GM19397 (cell line): Measurements from ENCODE around the gene CD8A.

Source experiments
- ATAC-seq: cut with Tn5 transposase; IDR thresholded peaks from one replicate; pipeline ENCODE4 v1.9.1; 2021; ENCODE audit warnings: mild to moderate bottlenecking, moderate library complexity; ENCODE audit not compliant: unreplicated experiment

The CD8A gene

GRCh38 chr2:86781363-86781762, 9.3 kb downstream of the CD8A start:
- no peak for ATAC-seq

GRCh38 chr2:86779971-86780370, 10.7 kb downstream of the CD8A start:
- ATAC-seq: no peak

DNA sequence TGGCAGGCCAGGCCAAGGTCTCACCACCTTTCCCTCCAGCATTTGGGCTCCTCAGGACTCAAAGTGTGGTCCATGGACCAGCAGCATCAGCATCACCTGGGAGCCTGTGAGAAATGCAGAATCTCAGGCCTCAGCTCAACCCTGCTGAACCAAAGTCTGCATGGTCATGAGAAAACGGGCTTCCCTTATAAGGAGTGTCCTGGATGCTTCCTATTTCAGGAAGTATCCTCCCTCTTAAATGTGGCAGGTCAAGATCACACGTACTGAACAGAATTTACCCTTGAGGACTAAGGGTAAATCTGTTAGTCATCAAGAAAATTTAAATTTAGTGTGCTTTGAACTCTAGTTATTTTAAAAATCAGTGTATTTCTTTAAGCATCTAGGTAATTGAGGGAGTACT, 11.8 kb downstream of the CD8A start:
- no peak for ATAC-seq

DNA sequence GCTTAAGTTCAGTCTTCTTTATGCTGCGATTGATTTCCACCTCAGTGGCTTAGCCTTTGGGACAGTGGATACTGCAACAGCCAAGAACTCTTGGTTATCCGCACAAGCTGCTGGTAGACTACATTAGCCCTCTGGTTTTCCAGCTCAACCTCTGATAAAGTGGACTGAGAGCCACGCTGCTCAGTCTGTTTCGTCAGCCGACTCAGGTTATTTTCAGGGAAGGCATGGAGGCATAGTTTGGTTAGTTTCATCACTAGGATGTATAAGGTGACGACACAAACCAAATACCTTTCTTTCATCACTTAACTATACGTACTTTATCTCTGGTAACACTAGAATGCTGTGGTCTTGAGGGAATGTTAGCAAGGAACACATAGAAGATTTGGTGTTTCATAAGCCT, 14.2 kb downstream of the CD8A start:
- no peak for ATAC-seq

DNA sequence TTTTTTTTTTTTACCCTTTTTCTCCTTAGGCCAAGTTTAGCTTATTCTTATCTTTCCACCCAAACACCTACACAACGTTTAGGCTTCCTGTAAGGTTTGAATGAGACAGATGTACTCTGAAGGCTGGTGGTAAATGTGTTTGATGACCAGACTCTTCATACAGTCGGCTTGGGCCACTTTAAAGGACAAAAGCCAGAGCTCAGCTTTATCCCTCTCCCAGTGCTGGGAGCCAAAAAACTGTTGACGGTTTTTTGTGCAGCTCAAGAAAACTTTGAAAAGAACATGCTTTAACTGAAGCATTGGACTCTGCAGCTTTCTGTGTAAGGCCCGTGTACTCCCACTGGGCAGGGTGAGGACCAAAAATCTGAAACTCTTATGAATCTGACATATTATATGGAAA, 15.4 kb downstream of the CD8A start:
- no peak for ATAC-seq

GRCh38 chr2:86774862-86775261, 15.9 kb downstream of the CD8A start:
- ATAC-seq: no peak

DNA sequence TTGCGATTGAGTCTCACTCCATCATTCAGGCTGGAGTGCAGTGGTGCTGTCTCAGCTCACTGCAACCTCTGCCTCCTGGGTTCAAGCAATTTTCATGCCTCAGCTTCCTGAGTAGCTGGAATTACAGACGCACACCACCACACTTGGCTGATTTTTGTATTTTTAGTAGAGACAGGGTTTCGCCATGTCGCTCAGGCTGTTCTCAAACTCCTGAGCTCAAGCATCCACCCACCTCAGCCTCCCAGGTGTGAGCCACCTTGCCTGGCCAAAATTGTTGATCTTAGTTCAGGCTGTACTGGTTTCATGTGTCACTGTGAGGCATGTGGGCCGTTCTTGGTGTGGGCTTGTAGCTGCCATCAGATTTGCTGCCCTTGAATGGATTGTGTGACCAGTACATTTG, 18.1 kb downstream of the CD8A start:
- no peak for ATAC-seq

GRCh38 chr2:86770816-86771301, 19.9 kb downstream of the CD8A start:
- ATAC-seq: no peak

- ATAC-seq: no peak
Observed at GRCh38 chr2:86769838-86770237, 20.9 kb downstream of the CD8A start.

DNA sequence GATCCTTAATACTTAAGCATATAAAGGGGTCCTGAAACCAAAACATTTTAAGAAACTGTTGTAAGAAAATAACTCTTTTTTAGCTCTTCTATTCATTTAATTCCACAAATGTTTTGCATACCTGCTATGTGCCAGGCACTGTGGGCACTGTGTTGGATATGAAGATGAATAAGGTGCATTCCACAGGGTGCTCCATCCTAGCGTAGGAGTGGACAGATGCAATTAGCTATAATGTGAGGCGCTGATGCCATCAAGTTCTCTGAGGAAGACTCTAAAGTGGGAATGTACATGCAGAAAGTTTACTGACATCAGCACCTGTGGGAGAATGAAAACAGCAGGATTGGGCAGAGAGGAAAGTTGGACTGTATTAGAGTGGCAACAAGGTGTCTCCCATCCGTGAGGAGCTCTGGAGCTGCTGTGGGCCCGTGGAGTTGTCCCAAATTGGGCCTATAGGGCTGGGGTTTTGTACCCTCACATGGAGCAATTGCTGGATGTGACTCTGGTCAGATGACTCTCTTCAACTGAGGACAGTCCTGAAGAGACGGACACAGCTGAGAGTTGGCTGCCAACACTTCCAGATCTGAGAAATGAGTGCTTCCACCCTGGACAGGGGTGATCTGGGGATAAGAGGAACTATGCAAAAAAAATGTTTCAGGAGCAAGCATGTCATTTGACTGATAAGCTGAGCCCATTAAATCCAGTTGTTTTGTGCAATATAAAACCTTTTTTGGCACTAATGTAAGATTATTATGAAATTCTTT, 22.3 kb downstream of the CD8A start:
- no peak for ATAC-seq

GRCh38 chr2:86765310-86765695, 25.4 kb downstream of the CD8A start:
- ATAC-seq: no peak

DNA sequence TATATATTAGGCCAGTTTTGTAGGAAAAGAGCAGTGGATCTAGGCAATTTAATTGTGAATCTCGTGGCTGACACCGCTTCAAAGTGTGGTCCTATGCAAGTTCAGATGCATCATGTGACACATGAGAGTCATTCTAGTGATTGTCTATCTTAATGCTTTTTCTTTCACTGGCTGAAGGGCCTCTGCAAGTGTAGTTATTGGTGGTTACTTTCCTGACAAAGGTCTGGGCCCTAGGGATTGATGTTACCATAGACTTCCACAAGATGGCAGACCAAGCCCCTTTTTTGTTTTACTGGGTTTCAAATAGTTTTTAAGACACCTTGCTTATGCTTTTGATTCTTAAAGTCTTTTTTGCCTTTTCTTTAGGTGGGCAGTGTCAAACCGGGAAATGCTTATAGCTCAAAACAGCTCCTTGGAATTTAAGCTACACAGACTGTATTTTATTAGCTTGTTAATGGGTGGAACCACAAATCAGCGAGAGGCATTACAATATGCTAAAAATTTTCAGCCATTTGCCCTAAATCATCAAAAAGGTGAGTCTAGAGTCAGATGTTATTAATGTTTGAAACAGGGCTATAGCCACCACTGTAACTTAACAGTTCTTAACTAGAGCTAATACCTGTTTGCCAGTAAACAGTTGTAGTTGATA, 25.9 kb downstream of the CD8A start:
- no peak for ATAC-seq

DNA sequence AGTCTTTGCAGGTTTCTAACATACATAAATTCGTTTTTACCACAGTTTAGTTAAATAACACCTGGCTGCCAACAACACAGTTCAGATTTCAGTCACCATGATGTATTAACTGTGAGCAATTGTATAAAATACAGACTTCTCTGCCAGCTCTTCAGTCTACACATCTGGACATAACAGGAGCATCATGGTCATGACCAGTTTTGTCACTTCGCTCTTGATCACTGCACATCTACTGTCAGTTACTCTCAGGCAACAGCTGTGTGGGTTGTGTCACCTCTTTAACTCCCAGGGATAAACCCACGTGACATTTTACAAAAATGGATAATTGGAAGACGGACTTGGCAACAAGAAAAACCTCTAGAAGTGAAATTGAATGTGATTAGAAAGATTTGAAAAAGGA, 30.3 kb downstream of the CD8A start:
- no peak for ATAC-seq

DNA sequence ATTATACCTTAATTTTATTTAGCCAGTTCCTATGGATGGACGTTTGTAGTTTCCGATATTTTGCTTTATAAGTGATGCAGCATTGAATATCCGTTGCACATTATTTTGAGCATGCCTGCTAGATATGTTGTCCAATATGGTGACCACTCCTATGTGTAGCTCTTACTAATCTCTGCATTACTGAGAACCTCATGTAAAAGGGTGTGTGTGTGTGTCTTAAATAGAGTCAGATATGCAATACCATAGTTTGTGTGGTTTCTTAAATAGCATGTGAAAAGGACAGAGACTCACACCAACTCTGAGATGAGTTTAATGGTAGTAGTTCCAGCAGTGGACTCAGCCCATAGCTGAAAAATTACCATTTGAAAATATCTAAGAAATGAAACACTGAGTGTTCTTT, 32.3 kb downstream of the CD8A start:
- ATAC-seq: no peak

DNA sequence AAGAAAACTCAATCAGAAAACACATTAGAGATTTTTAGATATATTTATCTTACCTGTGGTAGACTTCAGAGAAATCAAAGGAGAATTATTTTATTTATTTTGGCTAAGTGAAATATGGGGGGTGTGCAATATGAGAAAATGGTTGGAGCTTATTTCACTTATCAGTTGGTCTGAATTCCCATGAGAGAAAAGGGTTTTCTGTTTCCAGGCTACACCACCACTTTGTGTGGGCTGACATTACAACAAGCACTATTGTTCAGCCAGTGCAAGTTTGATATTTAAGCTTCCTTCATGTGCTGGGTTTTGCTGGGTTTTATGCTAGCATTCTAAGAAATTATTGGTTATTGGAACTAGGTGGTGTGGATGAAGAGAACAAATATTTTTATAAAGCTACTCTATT, 37.1 kb downstream of the CD8A start:
- ATAC-seq: no peak

DNA sequence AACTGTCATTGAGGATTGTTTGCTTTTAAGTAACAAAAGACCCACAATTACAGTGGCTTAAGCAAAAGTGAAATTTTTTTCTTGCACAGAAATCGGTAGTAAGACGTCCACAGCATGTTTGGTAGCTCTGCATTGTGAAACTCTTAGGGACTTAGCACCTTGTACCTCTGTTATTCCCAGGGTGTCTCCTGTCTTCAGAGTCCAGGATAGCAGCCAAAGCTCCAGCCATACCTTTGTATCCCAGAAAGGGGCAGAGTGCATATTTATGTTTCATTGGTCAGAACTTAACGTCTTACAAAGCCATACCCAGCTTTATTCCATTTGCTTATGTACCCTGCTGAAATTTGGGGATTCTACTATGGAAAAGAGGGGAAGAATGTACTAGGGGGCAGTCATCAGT, 37.8 kb downstream of the CD8A start:
- ATAC-seq: no peak

GRCh38 chr2:86751778-86752177, 38.9 kb downstream of the CD8A start:
- no peak for ATAC-seq

GRCh38 chr2:86750240-86750839, 40.4 kb downstream of the CD8A start:
- ATAC-seq: no peak

DNA sequence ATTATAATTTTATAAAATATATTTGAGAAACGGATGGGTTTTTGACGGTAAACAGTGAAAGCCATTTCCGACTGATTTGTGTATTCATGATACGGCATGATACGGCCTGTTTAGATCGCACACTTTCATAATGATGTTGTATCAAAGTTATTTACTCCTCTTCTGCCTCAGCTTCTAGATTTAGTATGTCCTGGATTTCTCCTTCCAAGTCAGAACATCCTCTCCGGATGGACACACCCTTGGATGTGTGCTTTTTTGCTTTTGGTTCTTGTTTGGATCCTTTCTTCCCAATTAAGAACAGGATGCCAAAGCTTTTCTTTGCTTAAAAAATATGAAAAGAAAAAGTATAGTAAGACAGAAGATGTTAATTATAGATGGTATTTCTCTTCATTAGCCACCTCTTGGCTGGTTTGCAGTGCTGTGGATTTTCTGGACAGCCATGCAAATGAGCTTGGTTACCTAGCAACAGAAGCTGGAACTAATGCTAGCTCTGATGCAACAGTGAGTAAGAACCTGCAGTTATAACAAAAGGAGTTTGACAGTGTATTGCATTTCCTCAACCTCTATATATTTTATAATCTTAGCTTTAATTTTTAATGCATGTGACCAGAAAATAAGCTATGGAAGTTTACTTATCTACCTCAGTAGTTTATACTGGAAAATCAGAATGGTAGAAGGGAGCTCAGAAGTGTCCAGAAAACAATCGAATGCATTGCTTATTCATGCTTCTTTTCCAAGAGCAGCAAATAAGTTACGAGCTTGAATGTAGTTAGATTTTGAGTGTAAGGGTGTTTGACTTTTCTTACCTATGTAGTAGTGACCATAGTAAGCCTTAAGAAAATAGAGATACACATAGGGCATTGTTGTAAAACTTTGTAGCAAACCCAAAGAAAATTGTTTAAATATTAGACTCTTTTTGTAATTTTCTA, 42.7 kb downstream of the CD8A start:
- no peak for ATAC-seq

GRCh38 chr2:86746939-86747338, 43.8 kb downstream of the CD8A start:
- ATAC-seq: no peak

DNA sequence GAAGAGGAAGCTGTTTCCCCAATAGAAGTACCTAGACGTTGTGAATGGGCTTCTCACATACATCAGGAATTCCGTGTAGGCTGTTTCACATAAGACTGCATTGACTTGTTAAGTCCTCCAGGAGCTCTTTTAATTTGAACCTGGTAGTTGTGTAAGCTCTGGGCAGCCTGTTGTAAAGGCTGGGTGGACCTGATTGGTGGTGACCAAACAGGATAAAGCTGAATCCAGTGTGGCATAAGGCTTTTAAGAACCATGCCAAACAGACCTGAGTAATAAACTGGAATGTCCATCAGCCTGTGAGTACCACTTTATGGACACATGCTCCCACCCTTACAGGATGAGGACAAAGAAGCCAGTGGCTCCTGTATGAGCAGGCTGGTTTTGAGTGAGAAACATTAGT, 46.6 kb downstream of the CD8A start:
- no peak for ATAC-seq
